Right lung (tissue), 5 donors: ENCODE results near the gene HOXD11. TPM values are rescaled to one million over a fixed set of nuclear protein-coding genes. Genes with fewer than 3 reads are reported as not detected.

Source experiments
- polyA plus RNA-seq, 5 donors: library from polyadenylated mRNA; unstranded; fragments of 120-200 nt; gene quantifications; one replicate each; pipeline versions ENCODE4 v1.2.1 to v1.2.3, GENCODE V29; 2013; ENCODE audit warnings: inconsistent platforms in 1 of 5, low replicate concordance in 1 of 5; ENCODE audit not compliant: insufficient read length in 5 of 5, insufficient read depth in 1 of 5

The HOXD11 gene
- polyA plus RNA-seq, 5 donors = 0.28 TPM; not detected in 4

Other genes with a start within 250 kb of the HOXD11 start
- gene LNPK, start 105.0 kb upstream of the HOXD11 start, polyA plus RNA-seq = 10 to 100 TPM; 26.3 to 49.9 (median 45.9) TPM
- under 1 TPM in 1 of 5 donors, not detected in 4; 0.03 TPM for gene EVX2, start 23.3 kb upstream of the HOXD11 start, polyA plus RNA-seq
- gene HOXD13, start 14.6 kb upstream of the HOXD11 start, polyA plus RNA-seq = not detected
- not detected for gene HOXD12, start 7.5 kb upstream of the HOXD11 start, polyA plus RNA-seq
- gene HOXD10, start 9.5 kb downstream of the HOXD11 start, polyA plus RNA-seq = under 1 TPM in 4 of 5 donors, not detected in 1; 0.06 to 0.75 (median 0.14) TPM
- gene HOXD9, start 15.4 kb downstream of the HOXD11 start, polyA plus RNA-seq = 1 to 10 TPM in 2 of 5 donors, under 1 TPM in 3; 0.44 to 1.2 (median 0.88) TPM
- 1 to 10 TPM; 1.1 to 1.6 (median 1.5) TPM for gene HOXD8, start 22.4 kb downstream of the HOXD11 start, polyA plus RNA-seq
- gene HOXD4, start 44.3 kb downstream of the HOXD11 start, polyA plus RNA-seq = under 1 TPM; 0.35 to 0.99 (median 0.52) TPM
- under 1 TPM; 0.15 to 0.49 (median 0.22) TPM for gene HOXD3, start 50.0 kb downstream of the HOXD11 start, polyA plus RNA-seq
- gene HOXD1, start 81.4 kb downstream of the HOXD11 start, polyA plus RNA-seq = 1 to 10 TPM; 1.3 to 3.5 (median 1.7) TPM
- 10 to 100 TPM; 49.5 to 76.4 (median 54.5) TPM for gene MTX2, start 162.2 kb downstream of the HOXD11 start, polyA plus RNA-seq